Chondrocyte (in vitro differentiated cells): Measurements from ENCODE around the gene UPF3B. TPM values are rescaled to one million over a fixed set of nuclear protein-coding genes. Genes with fewer than 3 reads are reported as not detected.

ENCODE experiments used
- DNase-seq: peaks from one replicate; pipeline ENCODE4 v3.0.0; 2021; ENCODE audit warnings: mixed read lengths, low spot score
- H3K27ac Mint-ChIP-seq: one replicate; pipeline ENCODE4 v1.8.0; 2021; ENCODE audit warnings: mild to moderate bottlenecking, moderate library complexity, mixed read lengths; ENCODE audit not compliant: unreplicated experiment
- H3K27me3 Mint-ChIP-seq: 2 replicates; pipeline ENCODE4 v1.8.0; 2021; ENCODE audit warnings: low read depth, mixed read lengths
- H3K36me3 Mint-ChIP-seq: 2 replicates; pipeline ENCODE4 v1.8.0; 2021; ENCODE audit warnings: low read depth, mixed read lengths
- H3K4me1 Mint-ChIP-seq: 2 replicates; pipeline ENCODE4 v1.8.0; 2021; ENCODE audit warnings: low read depth, mild to moderate bottlenecking, mixed read lengths
- H3K4me3 Mint-ChIP-seq: one replicate; pipeline ENCODE4 v1.8.0; 2021; ENCODE audit warnings: mild to moderate bottlenecking, moderate library complexity, mixed read lengths; ENCODE audit not compliant: unreplicated experiment
- H3K9me3 Mint-ChIP-seq: 2 replicates; pipeline ENCODE4 v1.8.0; 2021; ENCODE audit warnings: low read depth, mixed read lengths
- total RNA-seq: library from RNA; stranded (reverse); gene quantifications from 3 replicates; pipeline ENCODE4 v1.2.1, GENCODE V29; 2021
- TF ChIP-seq, protein P1 (sequence below): fragments of 200-600 bp; sonication (generic); IDR thresholded peaks from 2 replicates; pipeline ENCODE4 v1.5.0; 2021; ENCODE audit warnings: antibody characterized with exemption, mild to moderate bottlenecking, moderate library complexity

The UPF3B gene
- total RNA-seq, 1 donor from 2014 or later: 7.2 TPM

DNA sequence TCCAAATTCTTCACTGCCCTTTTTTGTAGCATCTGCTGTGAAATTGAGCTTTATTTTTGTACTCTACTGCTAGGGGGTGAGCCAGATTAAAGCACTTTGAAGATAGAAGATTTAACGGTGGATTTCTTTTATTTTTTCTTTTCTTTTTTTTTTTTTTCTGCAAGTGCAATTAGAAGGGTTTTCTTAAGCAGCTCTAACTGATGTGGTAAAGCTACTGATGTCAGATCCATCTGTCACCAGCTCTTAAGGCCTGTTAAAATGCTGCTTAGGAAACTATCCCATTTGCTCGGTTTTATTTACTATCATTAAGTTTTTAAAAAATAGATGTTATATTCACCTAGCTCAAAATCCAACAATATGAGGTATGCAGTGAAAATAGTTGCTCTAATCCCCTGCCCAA, 26.0 kb upstream of the UPF3B start:
- DNase-seq: no peak
- no peaks in the 10 kb centered on the region for H3K4me1 Mint-ChIP-seq
- no peak overlapping the region for H3K4me3 Mint-ChIP-seq
- peaks cover 3% of the 10 kb centered on the region for H3K36me3 Mint-ChIP-seq
- TF ChIP-seq, protein P1, sequence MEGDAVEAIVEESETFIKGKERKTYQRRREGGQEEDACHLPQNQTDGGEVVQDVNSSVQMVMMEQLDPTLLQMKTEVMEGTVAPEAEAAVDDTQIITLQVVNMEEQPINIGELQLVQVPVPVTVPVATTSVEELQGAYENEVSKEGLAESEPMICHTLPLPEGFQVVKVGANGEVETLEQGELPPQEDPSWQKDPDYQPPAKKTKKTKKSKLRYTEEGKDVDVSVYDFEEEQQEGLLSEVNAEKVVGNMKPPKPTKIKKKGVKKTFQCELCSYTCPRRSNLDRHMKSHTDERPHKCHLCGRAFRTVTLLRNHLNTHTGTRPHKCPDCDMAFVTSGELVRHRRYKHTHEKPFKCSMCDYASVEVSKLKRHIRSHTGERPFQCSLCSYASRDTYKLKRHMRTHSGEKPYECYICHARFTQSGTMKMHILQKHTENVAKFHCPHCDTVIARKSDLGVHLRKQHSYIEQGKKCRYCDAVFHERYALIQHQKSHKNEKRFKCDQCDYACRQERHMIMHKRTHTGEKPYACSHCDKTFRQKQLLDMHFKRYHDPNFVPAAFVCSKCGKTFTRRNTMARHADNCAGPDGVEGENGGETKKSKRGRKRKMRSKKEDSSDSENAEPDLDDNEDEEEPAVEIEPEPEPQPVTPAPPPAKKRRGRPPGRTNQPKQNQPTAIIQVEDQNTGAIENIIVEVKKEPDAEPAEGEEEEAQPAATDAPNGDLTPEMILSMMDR: no peak
- no peaks in the 10 kb centered on the region for H3K27me3 Mint-ChIP-seq
- H3K27ac Mint-ChIP-seq: no peak overlapping the region
- H3K9me3 Mint-ChIP-seq: peaks cover under 1% of the 10 kb centered on the region

DNA sequence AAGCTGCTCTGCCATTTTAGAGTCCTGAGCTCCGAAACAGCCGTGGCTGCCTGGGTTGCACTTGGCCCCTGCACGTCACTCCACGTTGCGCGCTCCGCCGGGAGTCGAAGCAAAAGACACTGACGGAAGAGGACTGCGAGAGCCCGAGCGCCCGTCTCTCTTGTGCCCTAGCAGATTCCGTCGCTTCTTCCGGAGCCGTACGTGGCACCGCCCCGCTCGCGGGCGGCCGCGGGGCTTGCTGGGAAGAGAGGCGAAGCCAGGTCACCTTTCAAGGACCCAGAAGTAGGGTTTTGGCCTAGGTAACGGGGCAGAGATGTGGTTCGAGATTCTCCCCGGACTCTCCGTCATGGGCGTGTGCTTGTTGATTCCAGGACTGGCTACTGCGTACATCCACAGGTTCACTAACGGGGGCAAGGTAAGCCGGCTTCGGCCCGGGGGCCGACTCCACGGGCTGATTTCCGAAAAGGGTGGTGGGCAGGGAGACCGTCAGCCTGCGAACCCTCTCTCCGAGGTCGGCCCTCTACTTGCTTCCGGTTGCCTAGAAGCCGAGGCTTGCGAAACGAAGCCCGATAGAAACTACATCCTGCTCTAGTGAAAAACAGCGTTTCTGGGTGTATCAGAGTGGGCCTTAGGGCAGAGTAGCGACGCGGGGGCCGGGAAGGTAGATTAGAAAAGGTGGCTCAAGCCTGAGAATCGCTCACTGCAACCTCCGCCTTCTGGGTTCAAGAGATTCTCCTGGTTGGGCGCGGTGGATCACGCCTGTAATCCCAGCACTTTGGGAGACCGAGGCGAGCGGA, 19.0 kb upstream of the UPF3B start, which contains the start of the genes NDUFA1 and RNF113A:
NDUFA1 (plus strand) TSS at position 234 of the 797 bp plus-strand sequence; CDS start at position 314, 80 bp downstream.
RNF113A (minus strand) TSS at position 135 of the 797 bp plus-strand sequence; CDS start at position 15, 120 bp downstream.
- Mint-ChIP-seq H3K9me3 (no peaks in the 10 kb centered on the region), H3K36me3 (peaks cover 1% of the 10 kb centered on the region), H3K27ac (peak within 1 kb of the TSS; percentile 96), H3K4me1 (peaks cover 18% of the 10 kb centered on the region), H3K4me3 (peak within 1 kb of the TSS; percentile 86), H3K27me3 (no peaks in the 10 kb centered on the region)
- no peak for DNase-seq
- TF ChIP-seq, protein P1: no peak

DNA sequence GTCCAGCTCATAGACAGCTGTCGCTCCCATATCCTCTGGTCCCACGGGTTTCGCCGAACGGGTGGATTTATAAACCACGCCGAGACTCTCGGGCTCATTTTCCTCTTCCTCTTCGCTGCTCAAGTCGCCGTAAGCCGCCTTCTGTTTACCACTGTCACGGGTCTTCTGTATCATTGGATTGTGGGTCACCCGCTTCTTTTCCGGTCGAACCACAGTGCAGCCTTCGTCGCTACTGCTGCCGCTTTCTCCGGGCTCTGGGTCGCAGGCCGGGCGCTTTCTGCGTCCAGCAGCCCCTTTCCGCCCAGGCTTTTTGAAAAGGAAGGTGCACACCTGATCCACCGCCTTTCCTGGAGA, 18.5 kb upstream of the UPF3B start:
- TF ChIP-seq, protein P1: no peak
- Mint-ChIP-seq H3K27me3 (no peaks in the 10 kb centered on the region), H3K36me3 (peaks cover 1% of the 10 kb centered on the region), H3K4me3 (peak overlapping the region; percentile 86), H3K9me3 (no peaks in the 10 kb centered on the region), H3K4me1 (peaks cover 18% of the 10 kb centered on the region), H3K27ac (peak overlapping the region; percentile 96)
- DNase-seq: no peak

DNA sequence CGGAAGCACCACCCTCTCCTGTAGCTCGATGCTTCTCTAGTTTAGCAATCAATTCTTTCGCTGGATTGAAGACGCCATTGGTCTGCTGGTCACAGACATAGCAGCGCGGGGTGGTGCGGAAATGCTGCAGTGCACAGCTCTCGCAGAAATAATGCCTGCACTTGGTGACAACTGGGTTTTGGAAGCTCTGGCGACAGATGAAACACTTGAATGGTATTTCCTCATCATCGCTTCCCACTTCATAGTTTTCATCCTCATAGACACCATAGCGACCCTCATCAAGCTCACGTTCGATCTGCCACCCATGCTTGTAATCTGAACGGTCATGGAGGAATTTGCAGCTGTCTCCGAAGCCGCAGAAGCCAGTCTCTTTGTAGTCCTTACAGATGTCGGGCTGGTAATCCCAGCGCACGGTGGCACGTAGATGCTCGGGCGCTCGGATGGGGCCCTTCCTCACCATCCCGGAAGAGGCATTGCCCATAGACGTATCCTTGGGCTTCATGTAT, 17.9 kb upstream of the UPF3B start:
- H3K9me3 Mint-ChIP-seq: no peaks in the 10 kb centered on the region
- H3K27ac Mint-ChIP-seq: peak overlapping the region; percentile 96
- no peak for DNase-seq
- H3K4me3 Mint-ChIP-seq: peak overlapping the region; percentile 86
- H3K4me1 Mint-ChIP-seq: peaks cover 18% of the 10 kb centered on the region
- peaks cover 1% of the 10 kb centered on the region for H3K36me3 Mint-ChIP-seq
- H3K27me3 Mint-ChIP-seq: no peaks in the 10 kb centered on the region
- TF ChIP-seq, protein P1: no peak

DNA sequence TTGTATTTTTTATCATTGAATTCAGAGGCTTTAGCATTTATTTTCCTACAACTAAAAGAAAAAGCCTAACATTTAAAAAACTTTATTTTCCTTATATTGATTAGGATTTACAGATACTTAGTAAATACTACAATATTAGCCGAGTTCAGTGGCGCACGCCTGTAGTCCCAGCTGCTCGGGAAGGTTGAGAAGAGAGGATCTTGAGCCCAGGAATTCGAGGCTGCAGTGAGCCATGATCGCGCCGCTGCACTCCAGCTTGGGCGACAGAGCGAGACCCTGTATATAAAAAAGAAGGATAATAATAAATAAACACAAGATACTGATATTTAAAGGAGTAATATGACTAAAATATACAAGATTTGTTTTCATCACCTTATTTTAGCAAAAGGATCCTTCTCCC, 681 bp upstream of the UPF3B start:
- H3K36me3 Mint-ChIP-seq: peaks cover 1% of the 10 kb centered on the region
- peak overlapping the region; percentile 98 for H3K27ac Mint-ChIP-seq
- no peaks in the 10 kb centered on the region for H3K27me3 Mint-ChIP-seq
- peak overlapping the region; percentile 98 for H3K4me3 Mint-ChIP-seq
- H3K4me1 Mint-ChIP-seq: peaks cover 7% of the 10 kb centered on the region
- no peak for DNase-seq
- TF ChIP-seq, protein P1: no peak
- peaks cover 4% of the 10 kb centered on the region for H3K9me3 Mint-ChIP-seq
